OCI-LY7 (cell line): ENCODE results near the gene CRTAC1. TPM values are rescaled to one million over a fixed set of nuclear protein-coding genes. Genes with fewer than 3 reads are reported as not detected.

Experiments
- BruUV-seq: library from RNA; stranded (reverse); fragments of 400-500 nt; replicated peaks from 2 replicates; lab custom pipeline; 2021; lab: Mats Ljungman, UMichigan
- CTCF ChIA-PET: fragments of 300-600 bp; sonication (Branson Sonifier 250); formaldehyde crosslinking; loops from one replicate; lab custom pipeline; 2022; ENCODE audit warnings: antibody characterized with exemption; ENCODE audit not compliant: unreplicated experiment; lab: Charles Lee
- POLR2A ChIA-PET: fragments of 300-600 bp; sonication (Branson Sonifier 250); formaldehyde crosslinking; loops from one replicate; lab custom pipeline; 2022; ENCODE audit warnings: antibody characterized with exemption; lab: Charles Lee
- DNase-seq: peaks from one replicate; pipeline ENCODE4 v3.0.0-alpha.2; 2015; ENCODE audit warnings: low spot score
- H2AFZ ChIP-seq: fragments of 200-600 bp; sonication (generic), shearing (Covaris generic); 2 replicates; pipeline ENCODE4 v1.6.1; 2014; ENCODE audit warnings: mild to moderate bottlenecking, antibody characterized with exemption, low read length, moderate library complexity
- H3K27ac ChIP-seq: fragments of 200-600 bp; sonication (generic); 2 replicates; pipeline ENCODE4 v1.5.1; 2014; ENCODE audit warnings: mixed run types, low read depth, mild to moderate bottlenecking, moderate library complexity, low read length, inconsistent platforms; ENCODE audit not compliant: poor library complexity, severe bottlenecking
- H3K36me3 ChIP-seq: fragments of 200-600 bp; sonication (generic); 2 replicates; pipeline ENCODE4 v1.6.1; 2014; ENCODE audit warnings: mild to moderate bottlenecking, antibody characterized with exemption, low read length, moderate library complexity, mixed read lengths; ENCODE audit not compliant: insufficient read depth
- H3K4me1 ChIP-seq: fragments of 200-600 bp; sonication (generic); 2 replicates; pipeline ENCODE4 v1.5.1; 2014; ENCODE audit warnings: mild to moderate bottlenecking, low read length; ENCODE audit not compliant: insufficient read depth, poor library complexity, severe bottlenecking
- H3K4me2 ChIP-seq: fragments of 200-600 bp; sonication (generic); 2 replicates; pipeline ENCODE4 v1.6.1; 2014; ENCODE audit warnings: mild to moderate bottlenecking, low read length
- H3K4me3 ChIP-seq: fragments of 200-600 bp; sonication (generic); 2 replicates; pipeline ENCODE4 v1.5.1; 2014; ENCODE audit warnings: mild to moderate bottlenecking, low read depth, low read length; ENCODE audit not compliant: poor library complexity, severe bottlenecking
- H3K79me2 ChIP-seq: fragments of 200-600 bp; sonication (generic); 2 replicates; pipeline ENCODE4 v1.6.1; 2016; ENCODE audit warnings: low read depth, mild to moderate bottlenecking, low read length, moderate library complexity, mixed read lengths; ENCODE audit not compliant: insufficient read depth
- H3K9me2 ChIP-seq: fragments of 200-600 bp; sonication (generic); 2 replicates; pipeline ENCODE4 v1.6.1; 2016; ENCODE audit warnings: mild to moderate bottlenecking, low read length, mixed read lengths; ENCODE audit not compliant: insufficient read depth
- H3K9me3 ChIP-seq: fragments of 200-600 bp; sonication (generic); 2 replicates; pipeline ENCODE4 v1.6.1; 2014; ENCODE audit warnings: mild to moderate bottlenecking, mixed run types, low read length, mixed read lengths
- H4K20me1 ChIP-seq: fragments of 200-600 bp; sonication (generic); 2 replicates; pipeline ENCODE4 v1.6.1; 2014; ENCODE audit warnings: mild to moderate bottlenecking, antibody characterized with exemption, low read length, moderate library complexity, mixed read lengths; ENCODE audit not compliant: insufficient read depth
- CTCF ChIP-seq: fragments of 200-600 bp; sonication (generic); conservative IDR thresholded peaks from 2 replicates; pipeline ENCODE4 v1.5.1; 2014; ENCODE audit warnings: mild to moderate bottlenecking, antibody characterized with exemption, low read length, moderate library complexity, mixed read lengths
- EZH2phosphoT487 ChIP-seq: fragments of 200-600 bp; sonication (generic); IDR thresholded peaks from 2 replicates; pipeline ENCODE4 v1.6.1; 2018; ENCODE audit warnings: low read depth, borderline replicate concordance, mild to moderate bottlenecking, mixed run types, antibody characterized with exemption, low read length, moderate library complexity, mixed read lengths
- intact Hi-C: fragments of 100-400 bp; cut with micrococcal nuclease; formaldehyde crosslinking; loops from one replicate; pipeline ENCODE4 v1.10.0; 2022; ENCODE audit not compliant: unreplicated experiment
- total RNA-seq, 2 experiments: library from RNA; depleted of rRNA in 1 of 2; stranded (reverse); fragments of >200 nt in 1 of 2; shearing (Covaris generic) in 1 of 2; gene quantifications; 2 replicates each; pipeline ENCODE4 v1.2.3, GENCODE V29; 2014 to 2022

Gene CRTAC1
- total RNA-seq, 2 experiments from 2014 or later = not detected

- CTCF ChIA-PET = interaction anchor here (0.7 kb wide), 1 partner anchor 12 kb away, joined by 4 read pairs; no protein-coding TSS in a partner anchor
- no peak overlapping the region for H3K4me3 ChIP-seq
- H3K4me1 ChIP-seq = no peaks in the 10 kb centered on the region
- TF ChIP-seq CTCF (no peak), EZH2phosphoT487 (no peak)
- H3K27ac ChIP-seq = no peak overlapping the region
- no peak overlapping the region for H3K4me2 ChIP-seq
- no peaks in the 10 kb centered on the region for H3K9me2 ChIP-seq
- no TSS peak for BruUV-seq
- no peaks in the 10 kb centered on the region for H3K36me3 ChIP-seq
- intact Hi-C loops = no loop called here
- no peaks in the 10 kb centered on the region for H3K9me3 ChIP-seq
- DNase-seq = no peak
- H4K20me1 ChIP-seq = no peaks in the 10 kb centered on the region
- POLR2A ChIA-PET = no interaction called here
- no peaks in the 10 kb centered on the region for H3K79me2 ChIP-seq
- no peak overlapping the region for H2AFZ ChIP-seq
Measured at GRCh38 chr10:97921581-97922021, 108.8 kb downstream of the CRTAC1 start.

- no peak for TF ChIP-seq EZH2phosphoT487
- TF ChIP-seq CTCF = no peak
- Histone ChIP-seq H3K4me1 (no peaks in the 10 kb centered on the region), H3K4me2 (no peak overlapping the region), H3K9me3 (no peaks in the 10 kb centered on the region), H2AFZ (no peak overlapping the region), H3K27ac (no peak overlapping the region), H3K9me2 (no peaks in the 10 kb centered on the region), H3K36me3 (no peaks in the 10 kb centered on the region), H4K20me1 (no peaks in the 10 kb centered on the region), H3K4me3 (no peak overlapping the region), H3K79me2 (no peaks in the 10 kb centered on the region)
- no TSS peak for BruUV-seq
- POLR2A ChIA-PET = no interaction called here
- intact Hi-C loops = no loop called here
- DNase-seq = no peak
- CTCF ChIA-PET = no interaction called here
Measured at GRCh38 chr10:97920865-97921264, 109.6 kb downstream of the CRTAC1 start.

GRCh38 chr10:97919012-97919411 is 111.4 kb downstream of the CRTAC1 start:
- Histone ChIP-seq H3K9me3 (no peaks in the 10 kb centered on the region), H3K4me1 (no peaks in the 10 kb centered on the region), H3K79me2 (no peaks in the 10 kb centered on the region), H3K27ac (no peak overlapping the region), H2AFZ (no peak overlapping the region), H3K4me2 (no peak overlapping the region), H3K9me2 (no peaks in the 10 kb centered on the region), H3K36me3 (no peaks in the 10 kb centered on the region), H3K4me3 (no peak overlapping the region), H4K20me1 (no peaks in the 10 kb centered on the region)
- POLR2A ChIA-PET = no interaction called here
- no TSS peak for BruUV-seq
- intact Hi-C loops = loop anchor here (10.0 kb wide), 3 partner anchors 256 to 546 kb away; no protein-coding TSS in a partner anchor
- no peak for DNase-seq
- TF ChIP-seq EZH2phosphoT487 = no peak
- no peak for TF ChIP-seq CTCF
- CTCF ChIA-PET = interaction anchor here (0.5 kb wide), 1 partner anchor 60 kb away, joined by 3 read pairs; no protein-coding TSS in a partner anchor
